Mesenchymal stem cell (in vitro differentiated cells and primary cell): ENCODE measurements around the gene TACSTD2.
A peak's percentile ranks its signal among the peaks of the same experiment; 100 is the strongest.

Source experiments
- DNase-seq: peaks from one replicate; pipeline ENCODE4 v3.0.0-alpha.2; 2013
- H2AFZ ChIP-seq: one replicate; pipeline ENCODE4 v1.6.1; 2013; ENCODE audit warnings: low read depth, mild to moderate bottlenecking, control low read depth, inconsistent platforms, low read length, moderate library complexity
- H2AK5ac ChIP-seq: 2 replicates; pipeline ENCODE4 v1.6.1; 2013; ENCODE audit warnings: low read length, moderate library complexity, mild to moderate bottlenecking, inconsistent platforms; ENCODE audit not compliant: severe bottlenecking
- H2BK120ac ChIP-seq: one replicate; pipeline ENCODE4 v1.6.1; 2013; ENCODE audit warnings: low read depth, mild to moderate bottlenecking, inconsistent platforms, low read length, moderate library complexity
- H2BK12ac ChIP-seq, 2 experiments: one replicate each; pipeline ENCODE4 v1.6.1; 2013; ENCODE audit warnings: inconsistent platforms in 2 of 2, low read length in 2 of 2, mild to moderate bottlenecking in 2 of 2, moderate library complexity in 2 of 2, control low read depth in 1 of 2
- H2BK15ac ChIP-seq: one replicate; pipeline ENCODE4 v1.6.1; 2013; ENCODE audit warnings: mild to moderate bottlenecking, low read depth, inconsistent platforms; ENCODE audit not compliant: poor library complexity, severe bottlenecking
- H2BK5ac ChIP-seq: 2 replicates; pipeline ENCODE4 v1.6.1; 2013; ENCODE audit warnings: low read depth, mild to moderate bottlenecking, low read length, control low read depth, inconsistent platforms; ENCODE audit not compliant: poor library complexity, severe bottlenecking
- H3K14ac ChIP-seq, 2 experiments: one replicate each; pipeline ENCODE4 v1.6.1; 2013; ENCODE audit warnings: inconsistent platforms in 2 of 2, low read length in 2 of 2, control low read depth in 1 of 2, mild to moderate bottlenecking in 1 of 2, moderate library complexity in 1 of 2
- H3K18ac ChIP-seq, 2 experiments: one replicate each; pipeline ENCODE4 v1.6.1; 2013; ENCODE audit warnings: inconsistent platforms in 2 of 2, low read length in 2 of 2, control low read depth in 1 of 2, low read depth in 1 of 2, mild to moderate bottlenecking in 1 of 2
- H3K23ac ChIP-seq, 2 experiments: one replicate each; pipeline ENCODE4 v1.6.1; 2013; ENCODE audit warnings: inconsistent platforms in 2 of 2, low read length in 2 of 2, mild to moderate bottlenecking in 2 of 2, moderate library complexity in 2 of 2, control low read depth in 1 of 2
- H3K27ac ChIP-seq: 2 replicates; pipeline ENCODE4 v1.5.1; 2013; ENCODE audit warnings: mild to moderate bottlenecking, moderate library complexity, low read length, control low read depth, inconsistent platforms; ENCODE audit not compliant: poor library complexity, severe bottlenecking
- H3K27me3 ChIP-seq, 2 experiments: 2 replicates each; pipeline versions ENCODE4 v1.6.1 to v1.7.0; 2013; ENCODE audit warnings: low read length in 2 of 2, mild to moderate bottlenecking in 2 of 2, moderate library complexity in 2 of 2, control low read depth in 1 of 2, inconsistent platforms in 1 of 2; ENCODE audit not compliant: control insufficient read depth in 1 of 2, insufficient read depth in 1 of 2
- H3K36me3 ChIP-seq, 2 experiments: 2 replicates each; pipeline versions ENCODE4 v1.6.1 to v1.7.0; 2013; ENCODE audit warnings: low read length in 2 of 2, control low read depth in 1 of 2, inconsistent platforms in 1 of 2, low read depth in 1 of 2, mild to moderate bottlenecking in 1 of 2; ENCODE audit not compliant: insufficient read depth in 2 of 2, control insufficient read depth in 1 of 2
- H3K4ac ChIP-seq, 2 experiments: one replicate each; pipeline ENCODE4 v1.6.1; 2013; ENCODE audit warnings: inconsistent platforms in 2 of 2, low read length in 2 of 2, mild to moderate bottlenecking in 2 of 2, moderate library complexity in 2 of 2, control low read depth in 1 of 2, low read depth in 1 of 2
- H3K4me1 ChIP-seq: 2 replicates; pipeline ENCODE4 v1.6.1; 2013; ENCODE audit warnings: low read depth, low read length, control low read depth; ENCODE audit not compliant: control insufficient read depth, insufficient read depth
- H3K4me2 ChIP-seq: 2 replicates; pipeline ENCODE4 v1.6.1; 2013; ENCODE audit warnings: low read length, mild to moderate bottlenecking, inconsistent platforms; ENCODE audit not compliant: poor library complexity, severe bottlenecking
- H3K4me3 ChIP-seq, 2 experiments: 2 replicates each; pipeline versions ENCODE4 v1.5.1 to v1.7.0; 2013; ENCODE audit warnings: low read length in 2 of 2, mild to moderate bottlenecking in 2 of 2, control low read depth in 1 of 2, low read depth in 1 of 2; ENCODE audit not compliant: insufficient read depth in 1 of 2
- H3K79me1 ChIP-seq: replicated peaks from 2 replicates; pipeline ENCODE4 v1.6.1; 2013; ENCODE audit warnings: mild to moderate bottlenecking, control low read depth, low read length, inconsistent platforms; ENCODE audit not compliant: poor library complexity, severe bottlenecking
- H3K9ac ChIP-seq: 2 replicates; pipeline ENCODE4 v1.7.0; 2013; ENCODE audit warnings: mild to moderate bottlenecking, low read length, moderate library complexity
- H3K9me3 ChIP-seq: 2 replicates; pipeline ENCODE4 v1.7.0; 2013; ENCODE audit warnings: mild to moderate bottlenecking, low read length; ENCODE audit not compliant: control insufficient read depth
- H4K8ac ChIP-seq: one replicate; pipeline ENCODE4 v1.6.1; 2013; ENCODE audit warnings: inconsistent platforms, mild to moderate bottlenecking, low read length, moderate library complexity
- H4K91ac ChIP-seq: one replicate; pipeline ENCODE4 v1.6.1; 2013; ENCODE audit warnings: mild to moderate bottlenecking, low read length, inconsistent platforms
- WGBS: methylation state at CpG from one replicate; pipeline ENCODE4 v1.1.7; 2013; ENCODE audit warnings: mixed read lengths; 5-methylcytosine and 5-hydroxymethylcytosine counted together

TACSTD2 gene

GRCh38 chr1:58596631-58597052, 19.6 kb upstream of the TACSTD2 start:
- Histone ChIP-seq H2BK5ac (no peak overlapping the region), H2AK5ac (peak overlapping the region; percentile 3), H3K9me3 (no peaks in the 10 kb centered on the region), H2BK15ac (no peak overlapping the region), H2AFZ (no peak overlapping the region), H4K91ac (no peak overlapping the region), H3K4me3 (peak overlapping the region in 1 of 2 experiments; percentile 36), H3K27ac (no peak overlapping the region), H2BK12ac (no peak overlapping the region), H3K36me3 (no peaks in the 10 kb centered on the region), H3K4me1 (peaks cover 13% of the 10 kb centered on the region), H3K9ac (no peak overlapping the region), H3K27me3 (no peaks in the 10 kb centered on the region), H3K4me2 (no peak overlapping the region), H3K4ac (no peak overlapping the region), H2BK120ac (no peak overlapping the region), H3K14ac (no peak overlapping the region), H3K23ac (no peak overlapping the region), H3K79me1 (no peaks in the 10 kb centered on the region), H3K18ac (no peak overlapping the region), H4K8ac (no peak overlapping the region)
- DNase-seq, result no peak
- 71% methylated on average over 4 of the region's 4 CpGs for WGBS

- Histone ChIP-seq H2AK5ac (peak overlapping the region; percentile 96), H4K91ac (no peak overlapping the region), H3K18ac (no peak overlapping the region), H3K23ac (no peak overlapping the region), H4K8ac (no peak overlapping the region), H3K9me3 (no peaks in the 10 kb centered on the region), H3K4me3 (no peak overlapping the region), H2AFZ (no peak overlapping the region), H3K14ac (no peak overlapping the region), H2BK5ac (no peak overlapping the region), H3K4me2 (no peak overlapping the region), H2BK15ac (no peak overlapping the region), H3K36me3 (no peaks in the 10 kb centered on the region), H3K9ac (no peak overlapping the region), H2BK120ac (no peak overlapping the region), H2BK12ac (no peak overlapping the region), H3K4me1 (peaks cover 16% of the 10 kb centered on the region), H3K27ac (no peak overlapping the region), H3K79me1 (no peaks in the 10 kb centered on the region), H3K27me3 (no peaks in the 10 kb centered on the region), H3K4ac (no peak overlapping the region)
- DNase-seq, result no peak
- 58% methylated on average over 1 of the region's 1 CpG for WGBS
Observed at GRCh38 chr1:58594546-58594945, 17.5 kb upstream of the TACSTD2 start.

DNA sequence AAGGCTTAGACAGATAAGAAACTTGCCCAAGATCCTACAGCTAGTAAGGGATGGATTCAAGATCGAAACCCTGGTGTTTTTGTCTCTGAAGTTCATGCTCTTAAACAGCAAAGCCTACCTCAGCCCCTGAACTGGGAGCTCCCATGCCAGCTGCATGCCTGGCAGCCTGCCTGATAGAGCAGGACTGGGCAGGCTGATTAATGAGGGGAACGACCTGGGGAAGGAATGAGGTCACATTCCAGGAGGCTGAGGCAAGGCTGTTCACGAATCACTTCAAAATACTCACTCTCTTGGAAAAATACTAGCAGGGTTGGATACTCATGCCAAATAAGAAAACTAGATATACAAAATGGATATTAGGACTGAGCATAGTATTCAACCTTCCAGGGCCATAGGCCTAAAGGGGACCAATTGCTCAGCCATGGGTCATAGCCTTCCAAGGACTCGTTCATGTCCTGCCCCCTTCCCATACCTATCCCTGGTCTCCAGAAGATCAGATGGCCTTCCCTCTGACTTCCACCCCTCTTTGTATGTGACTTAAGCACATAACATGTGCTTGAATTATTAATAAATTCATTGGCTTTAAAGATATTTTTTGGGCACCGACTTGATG, 15.6 kb upstream of the TACSTD2 start:
- Histone ChIP-seq H2BK15ac (no peak overlapping the region), H3K27me3 (no peaks in the 10 kb centered on the region), H3K4me2 (no peak overlapping the region), H3K18ac (peak overlapping the region in 1 of 2 experiments; percentile 76), H2BK12ac (peak overlapping the region in 1 of 2 experiments; percentile 67), H2BK120ac (no peak overlapping the region), H3K14ac (no peak overlapping the region), H3K9ac (no peak overlapping the region), H3K79me1 (no peaks in the 10 kb centered on the region), H2AK5ac (peak overlapping the region; percentile 74), H3K4me1 (peaks cover 16% of the 10 kb centered on the region), H3K36me3 (no peaks in the 10 kb centered on the region), H2BK5ac (peak overlapping the region; percentile 68), H2AFZ (no peak overlapping the region), H3K23ac (no peak overlapping the region), H3K4ac (no peak overlapping the region), H4K91ac (no peak overlapping the region), H3K27ac (peak overlapping the region; percentile 97), H3K4me3 (peak overlapping the region in 1 of 2 experiments; percentile 5), H3K9me3 (no peaks in the 10 kb centered on the region), H4K8ac (no peak overlapping the region)
- 91% methylated on average over 3 of the region's 5 CpGs for WGBS
- peak; percentile 71 for DNase-seq

- Histone ChIP-seq H3K36me3 (no peaks in the 10 kb centered on the region), H3K4ac (peak overlapping the region in 1 of 2 experiments; percentile 24), H3K4me2 (no peak overlapping the region), H3K9ac (no peak overlapping the region), H2AK5ac (peak overlapping the region; percentile 94), H2BK120ac (no peak overlapping the region), H4K91ac (no peak overlapping the region), H3K4me1 (peaks cover 17% of the 10 kb centered on the region), H3K27me3 (no peaks in the 10 kb centered on the region), H3K18ac (no peak overlapping the region), H3K9me3 (no peaks in the 10 kb centered on the region), H3K14ac (no peak overlapping the region), H2BK5ac (peak overlapping the region; percentile 59), H2AFZ (no peak overlapping the region), H4K8ac (no peak overlapping the region), H3K27ac (peak overlapping the region; percentile 97), H3K23ac (no peak overlapping the region), H2BK12ac (peak overlapping the region in 1 of 2 experiments; percentile 68), H3K79me1 (no peaks in the 10 kb centered on the region), H3K4me3 (no peak overlapping the region), H2BK15ac (no peak overlapping the region)
- no peak for DNase-seq
- WGBS, result 100% methylated on average over 1 of the region's 1 CpG
Observed at GRCh38 chr1:58591806-58592205, 14.8 kb upstream of the TACSTD2 start.
